Measurements from ENCODE around the gene ARFGAP1. TPM values are rescaled to one million over a fixed set of nuclear protein-coding genes. Genes with fewer than 3 reads are reported as not detected.

ARFGAP1 gene
- total RNA-seq, 1 experiment from 2014 or later, result 63.0 TPM

DNA sequence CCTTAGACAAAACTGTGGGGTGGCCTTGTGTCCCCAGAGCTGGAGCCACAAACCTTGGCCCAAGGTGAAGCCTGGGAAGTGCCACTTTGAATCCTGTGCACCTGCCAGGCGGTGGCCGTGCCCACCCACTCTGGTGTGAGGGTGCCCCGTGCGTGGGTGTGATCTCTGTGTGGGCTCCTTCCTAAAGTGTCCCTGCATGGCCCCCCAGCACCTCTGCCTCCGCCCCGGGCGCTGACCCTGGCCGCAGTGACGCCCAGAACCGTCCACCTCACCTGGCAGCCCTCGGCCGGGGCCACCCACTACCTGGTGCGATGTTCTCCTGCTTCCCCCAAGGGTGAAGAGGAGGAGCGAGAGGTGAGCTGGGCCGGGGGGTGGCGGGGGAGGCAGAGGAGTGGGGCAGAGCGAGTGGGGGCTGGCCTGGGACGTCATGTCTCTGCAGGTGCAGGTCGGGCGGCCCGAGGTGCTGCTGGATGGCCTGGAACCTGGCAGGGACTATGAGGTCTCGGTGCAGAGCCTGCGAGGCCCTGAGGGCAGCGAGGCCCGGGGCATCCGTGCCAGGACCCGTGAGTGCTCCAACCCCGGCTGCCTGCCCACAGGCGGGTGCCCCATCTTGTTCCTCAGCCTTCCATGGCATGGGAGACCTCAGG is 38.7 kb downstream of the ARFGAP1 start:
- DNase-seq (ENCODE audit: low read depth in 1 of 2, low spot score in 2 of 2), result no peak
- Histone ChIP-seq H3K27ac (no peak overlapping the region), H3K4me3 (no peak overlapping the region), H3K36me3 (no peaks in the 10 kb centered on the region), H3K9me3 (replicated peaks) (no peaks in the 10 kb centered on the region), H3K4me1 (replicated peaks) (no peaks in the 10 kb centered on the region), H3K27me3 (replicated peaks) (peaks cover 55% of the 10 kb centered on the region)

DNA sequence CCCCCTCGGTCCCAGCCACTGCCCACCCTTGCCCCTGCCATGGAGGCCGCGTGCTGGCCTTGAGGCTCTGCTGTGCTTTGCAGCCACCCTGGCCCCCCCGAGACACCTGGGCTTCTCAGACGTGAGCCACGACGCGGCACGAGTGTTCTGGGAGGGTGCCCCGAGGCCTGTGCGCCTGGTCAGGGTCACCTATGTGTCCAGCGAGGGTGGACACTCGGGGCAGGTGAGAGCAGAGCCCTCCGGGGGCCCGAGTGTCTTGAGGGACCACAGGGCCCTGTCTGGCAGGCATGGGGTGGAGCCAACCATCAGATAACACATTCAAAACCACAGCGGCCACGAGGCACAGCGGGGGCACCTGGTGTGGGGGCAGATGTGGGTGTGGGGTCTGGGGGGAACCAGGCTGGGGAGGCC is 39.2 kb downstream of the ARFGAP1 start:
- Histone ChIP-seq H3K27ac (no peak overlapping the region), H3K27me3 (replicated peaks) (peaks cover 53% of the 10 kb centered on the region), H3K4me1 (replicated peaks) (no peaks in the 10 kb centered on the region), H3K36me3 (no peaks in the 10 kb centered on the region), H3K9me3 (replicated peaks) (no peaks in the 10 kb centered on the region), H3K4me3 (no peak overlapping the region)
- no peak for DNase-seq (ENCODE audit: low read depth in 1 of 2, low spot score in 2 of 2)

- H3K9me3 ChIP-seq (replicated peaks), result no peaks in the 10 kb centered on the region
- H3K4me1 ChIP-seq (replicated peaks), result no peaks in the 10 kb centered on the region
- no peak for DNase-seq (ENCODE audit: low read depth in 1 of 2, low spot score in 2 of 2)
- no peaks in the 10 kb centered on the region for H3K36me3 ChIP-seq
- no peak overlapping the region for H3K4me3 ChIP-seq
- no peak overlapping the region for H3K27ac ChIP-seq
- peaks cover 51% of the 10 kb centered on the region for H3K27me3 ChIP-seq (replicated peaks)
These were observed 39.7 kb downstream of the ARFGAP1 start for GRCh38 chr20:63312273-63312672.

- H3K9me3 ChIP-seq (replicated peaks), result no peaks in the 10 kb centered on the region
- no peak overlapping the region for H3K27ac ChIP-seq
- H3K4me1 ChIP-seq (replicated peaks), result no peaks in the 10 kb centered on the region
- H3K36me3 ChIP-seq, result no peaks in the 10 kb centered on the region
- peaks cover 48% of the 10 kb centered on the region for H3K27me3 ChIP-seq (replicated peaks)
- no peak overlapping the region for H3K4me3 ChIP-seq
- DNase-seq (ENCODE audit: low read depth in 1 of 2, low spot score in 2 of 2), result no peak
These were observed 40.2 kb downstream of the ARFGAP1 start for GRCh38 chr20:63312690-63313348.

GRCh38 chr20:63313349-63314014 is 40.9 kb downstream of the ARFGAP1 start:
- no peak for DNase-seq (ENCODE audit: low read depth in 1 of 2, low spot score in 2 of 2)
- Histone ChIP-seq H3K4me1 (replicated peaks) (no peaks in the 10 kb centered on the region), H3K27me3 (replicated peaks) (peaks cover 47% of the 10 kb centered on the region)

DNA sequence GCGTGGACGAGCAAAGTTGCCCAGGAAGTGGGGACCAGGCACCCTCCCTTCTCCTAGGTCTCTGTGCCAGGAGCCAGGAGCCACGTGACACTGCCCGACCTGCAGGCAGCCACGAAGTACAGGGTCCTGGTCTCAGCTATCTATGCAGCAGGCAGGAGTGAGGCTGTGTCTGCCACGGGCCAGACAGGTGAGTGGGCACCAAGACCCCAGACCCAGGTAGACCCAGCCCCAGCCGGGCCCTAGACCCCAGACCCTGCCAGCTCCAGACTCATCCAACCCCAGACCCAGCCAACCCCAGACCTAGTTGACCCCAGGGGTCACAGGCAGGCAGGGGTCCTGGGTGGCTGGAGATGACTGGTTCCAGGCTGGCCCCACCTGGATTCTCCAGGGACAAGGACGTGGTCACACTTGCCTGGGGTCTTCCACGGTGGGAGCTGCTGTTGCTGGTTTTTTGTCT is 41.4 kb downstream of the ARFGAP1 start:
- peaks cover 44% of the 10 kb centered on the region for H3K27me3 ChIP-seq (replicated peaks)

More at GRCh38 chr20:63313349-63314014, 40.9 kb downstream of the ARFGAP1 start:
- Histone ChIP-seq H3K4me3 (no peak overlapping the region), H3K27ac (no peak overlapping the region), H3K36me3 (no peaks in the 10 kb centered on the region), H3K9me3 (replicated peaks) (no peaks in the 10 kb centered on the region)

DNA sequence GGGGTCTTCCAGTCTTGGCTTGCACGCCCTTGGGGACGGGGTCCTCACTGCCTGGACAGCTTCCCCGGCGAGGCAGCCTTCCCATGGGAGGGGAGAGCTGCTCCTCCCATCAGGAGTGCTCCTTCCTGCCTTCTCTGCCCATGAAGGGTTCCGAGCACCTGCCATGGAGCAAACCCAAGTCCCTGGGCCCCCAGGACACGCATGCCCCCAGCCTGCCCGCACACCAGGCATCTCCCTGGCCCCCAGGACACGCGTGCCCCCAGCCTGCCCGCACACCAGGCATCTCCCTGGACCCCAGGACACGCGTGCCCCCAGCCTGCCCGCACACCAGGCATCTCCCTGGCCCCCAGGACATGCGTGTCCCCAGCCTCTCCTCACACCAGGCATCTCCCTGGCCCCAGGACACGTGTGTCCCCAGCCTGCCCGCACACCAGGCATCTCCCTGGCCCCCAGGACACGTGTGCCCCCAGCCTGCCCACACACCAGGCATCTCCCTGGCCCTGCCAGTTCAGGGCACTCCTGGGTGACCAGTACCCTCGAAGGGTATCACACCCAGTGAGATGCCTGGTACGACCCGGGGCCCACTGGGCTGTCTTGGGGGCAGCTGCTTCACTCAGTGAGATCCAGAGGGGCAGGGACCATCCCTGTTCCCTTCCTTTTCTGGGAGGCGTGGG is 42.1 kb downstream of the ARFGAP1 start:
- Histone ChIP-seq H3K27me3 (replicated peaks) (peaks cover 37% of the 10 kb centered on the region), H3K9me3 (replicated peaks) (no peaks in the 10 kb centered on the region), H3K27ac (no peak overlapping the region), H3K4me3 (no peak overlapping the region), H3K36me3 (no peaks in the 10 kb centered on the region), H3K4me1 (replicated peaks) (no peaks in the 10 kb centered on the region)
- no peak for DNase-seq (ENCODE audit: low read depth in 1 of 2, low spot score in 2 of 2)

More for the DNA sequence above, 41.4 kb downstream of the ARFGAP1 start:
- Histone ChIP-seq H3K4me3 (no peak overlapping the region), H3K4me1 (replicated peaks) (no peaks in the 10 kb centered on the region), H3K27ac (no peak overlapping the region), H3K36me3 (no peaks in the 10 kb centered on the region), H3K9me3 (replicated peaks) (no peaks in the 10 kb centered on the region)
- no peak for DNase-seq (ENCODE audit: low read depth in 1 of 2, low spot score in 2 of 2)

GRCh38 chr20:63315240-63315689 is 42.7 kb downstream of the ARFGAP1 start:
- Histone ChIP-seq H3K4me3 (no peak overlapping the region), H3K36me3 (no peaks in the 10 kb centered on the region), H3K27me3 (replicated peaks) (peaks cover 33% of the 10 kb centered on the region)

DNA sequence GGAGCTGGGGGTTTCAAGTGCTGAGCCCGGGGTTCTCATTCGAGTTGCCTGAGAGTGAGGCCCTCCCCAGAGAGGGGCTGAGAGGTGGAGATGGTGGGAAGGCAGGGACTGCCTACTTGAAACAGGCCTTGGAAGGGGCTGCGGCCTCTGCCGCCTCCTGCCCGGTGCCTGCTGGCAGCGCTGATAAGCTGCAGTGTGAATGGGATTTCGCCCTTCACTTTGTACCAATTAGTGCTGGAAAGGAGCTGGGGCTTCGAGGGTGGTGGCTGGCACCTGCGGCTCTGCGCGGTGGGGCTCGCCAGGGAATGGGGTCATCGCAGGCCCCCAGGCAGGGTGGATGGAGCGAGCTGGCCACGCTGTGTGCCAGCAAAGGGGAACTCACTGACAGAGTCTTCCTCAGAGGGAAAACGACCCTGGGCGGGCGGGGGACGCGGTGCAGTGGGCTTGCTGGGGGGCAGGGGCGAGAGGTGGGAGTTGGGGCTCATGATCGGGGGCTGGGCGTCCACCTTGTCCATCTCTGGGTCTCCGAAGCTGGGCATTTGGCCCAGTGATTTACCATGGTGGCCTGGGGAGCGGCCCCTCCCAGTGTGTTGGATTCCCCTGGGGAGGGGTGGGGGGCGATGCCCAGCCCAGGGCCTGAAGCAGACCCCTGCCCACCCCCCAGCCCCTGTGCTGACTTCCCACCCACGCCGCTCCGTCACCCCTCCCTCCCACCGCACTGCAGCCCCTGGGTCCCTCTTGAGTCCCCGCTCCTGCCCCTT is 43.3 kb downstream of the ARFGAP1 start:
- no peak overlapping the region for H3K4me3 ChIP-seq
- no peaks in the 10 kb centered on the region for H3K36me3 ChIP-seq
- H3K27ac ChIP-seq, result no peak overlapping the region
- no peaks in the 10 kb centered on the region for H3K4me1 ChIP-seq (replicated peaks)
- no peaks in the 10 kb centered on the region for H3K9me3 ChIP-seq (replicated peaks)
- no peak for DNase-seq (ENCODE audit: low read depth in 1 of 2, low spot score in 2 of 2)
- H3K27me3 ChIP-seq (replicated peaks), result peaks cover 29% of the 10 kb centered on the region

More at GRCh38 chr20:63315240-63315689, 42.7 kb downstream of the ARFGAP1 start:
- no peak for DNase-seq (ENCODE audit: low read depth in 1 of 2, low spot score in 2 of 2)
- H3K4me1 ChIP-seq (replicated peaks), result no peaks in the 10 kb centered on the region
- no peak overlapping the region for H3K27ac ChIP-seq
- H3K9me3 ChIP-seq (replicated peaks), result no peaks in the 10 kb centered on the region

- H3K27ac ChIP-seq, result no peak overlapping the region
- H3K36me3 ChIP-seq, result no peaks in the 10 kb centered on the region
- H3K9me3 ChIP-seq (replicated peaks), result no peaks in the 10 kb centered on the region
- H3K4me1 ChIP-seq (replicated peaks), result no peaks in the 10 kb centered on the region
- H3K4me3 ChIP-seq, result no peak overlapping the region
- DNase-seq (ENCODE audit: low read depth in 1 of 2, low spot score in 2 of 2), result no peak
- peaks cover 32% of the 10 kb centered on the region for H3K27me3 ChIP-seq (replicated peaks)
These were observed 43.9 kb downstream of the ARFGAP1 start for GRCh38 chr20:63316502-63316921.

- Histone ChIP-seq H3K36me3 (no peaks in the 10 kb centered on the region), H3K4me3 (no peak overlapping the region), H3K27ac (no peak overlapping the region), H3K9me3 (replicated peaks) (no peaks in the 10 kb centered on the region), H3K27me3 (replicated peaks) (peaks cover 29% of the 10 kb centered on the region), H3K4me1 (replicated peaks) (no peaks in the 10 kb centered on the region)
- DNase-seq (ENCODE audit: low read depth in 1 of 2, low spot score in 2 of 2), result no peak
These were observed 44.4 kb downstream of the ARFGAP1 start for GRCh38 chr20:63317061-63317460.

DNA sequence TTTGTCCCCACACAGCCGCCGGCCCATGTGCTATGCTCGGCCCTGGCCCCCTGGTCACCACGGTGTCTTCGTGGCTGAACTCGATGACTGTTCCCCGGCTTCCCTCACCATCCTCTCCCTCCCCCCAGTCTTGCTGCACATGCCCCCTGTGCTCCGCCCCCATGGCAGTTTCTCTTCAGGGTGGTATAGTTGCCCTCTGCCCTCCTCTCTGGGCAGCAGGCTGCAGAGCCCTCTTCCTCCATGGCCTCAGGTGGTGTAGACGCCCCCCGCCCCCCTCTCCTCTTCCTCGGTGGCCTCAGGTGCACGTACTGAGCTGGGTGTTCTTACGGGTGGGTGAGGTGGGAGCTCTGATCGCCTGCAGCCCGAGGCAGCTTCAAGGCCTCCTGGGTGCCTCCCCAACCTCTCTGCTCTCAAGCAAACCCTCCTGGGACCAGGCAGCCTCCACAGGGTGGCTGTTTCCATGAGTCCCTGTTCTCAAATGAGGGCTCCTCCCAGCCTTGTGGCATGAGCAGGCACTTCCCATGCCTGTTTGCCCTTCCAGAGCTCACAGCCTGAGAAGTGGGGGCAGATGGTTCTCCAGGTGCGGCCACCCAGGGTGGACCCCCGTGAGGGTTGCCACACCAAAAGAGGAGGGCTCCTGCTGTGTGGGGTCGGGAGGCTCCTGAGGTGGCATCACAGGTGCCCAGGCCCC is 45.1 kb downstream of the ARFGAP1 start:
- no peak overlapping the region for H3K27ac ChIP-seq
- no peaks in the 10 kb centered on the region for H3K36me3 ChIP-seq
- no peak overlapping the region for H3K4me3 ChIP-seq
- no peak for DNase-seq (ENCODE audit: low read depth in 1 of 2, low spot score in 2 of 2)
- no peaks in the 10 kb centered on the region for H3K4me1 ChIP-seq (replicated peaks)
- H3K27me3 ChIP-seq (replicated peaks), result peaks cover 25% of the 10 kb centered on the region
- H3K9me3 ChIP-seq (replicated peaks), result no peaks in the 10 kb centered on the region

All from SJSA1 (cell line).